Fibroblast of lung (primary cell): Measurements from ENCODE around the gene DOK5.

Experiments used
- EZH2 ChIP-seq: IDR thresholded peaks from 2 replicates; pipeline ENCODE4 v1.5.1; 2012; ENCODE audit warnings: low read length, control low read depth, mild to moderate bottlenecking; ENCODE audit errors: missing control alignments
- TF ChIP-seq, protein P1 (sequence below), 2 donors: IDR thresholded peaks in 1 of 2; conservative IDR thresholded peaks in 1 of 2; 1 replicate in 1 of 2; 2 replicates in 1 of 2; pipeline ENCODE4 v1.5.1; 2011 to 2012; ENCODE audit warnings: low read length in 2 of 2, control low read depth in 1 of 2, inconsistent platforms in 1 of 2, low read depth in 1 of 2, mild to moderate bottlenecking in 1 of 2

- TF ChIP-seq, protein P1, sequence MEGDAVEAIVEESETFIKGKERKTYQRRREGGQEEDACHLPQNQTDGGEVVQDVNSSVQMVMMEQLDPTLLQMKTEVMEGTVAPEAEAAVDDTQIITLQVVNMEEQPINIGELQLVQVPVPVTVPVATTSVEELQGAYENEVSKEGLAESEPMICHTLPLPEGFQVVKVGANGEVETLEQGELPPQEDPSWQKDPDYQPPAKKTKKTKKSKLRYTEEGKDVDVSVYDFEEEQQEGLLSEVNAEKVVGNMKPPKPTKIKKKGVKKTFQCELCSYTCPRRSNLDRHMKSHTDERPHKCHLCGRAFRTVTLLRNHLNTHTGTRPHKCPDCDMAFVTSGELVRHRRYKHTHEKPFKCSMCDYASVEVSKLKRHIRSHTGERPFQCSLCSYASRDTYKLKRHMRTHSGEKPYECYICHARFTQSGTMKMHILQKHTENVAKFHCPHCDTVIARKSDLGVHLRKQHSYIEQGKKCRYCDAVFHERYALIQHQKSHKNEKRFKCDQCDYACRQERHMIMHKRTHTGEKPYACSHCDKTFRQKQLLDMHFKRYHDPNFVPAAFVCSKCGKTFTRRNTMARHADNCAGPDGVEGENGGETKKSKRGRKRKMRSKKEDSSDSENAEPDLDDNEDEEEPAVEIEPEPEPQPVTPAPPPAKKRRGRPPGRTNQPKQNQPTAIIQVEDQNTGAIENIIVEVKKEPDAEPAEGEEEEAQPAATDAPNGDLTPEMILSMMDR (conservative IDR thresholded peaks at IDR 0.05 in 1 of 2, IDR thresholded peaks at IDR 0.05 in 1 of 2; ENCODE audit: low read depth in 1 of 2, low read length in 2 of 2): peak in 1 of 2 donors; percentile 19
- no peak for TF ChIP-seq EZH2
These were observed 182.0 kb downstream of the DOK5 start for GRCh38 chr20:54657268-54657826.
